Measurements from ENCODE around the gene SLC10A7. TPM values are rescaled to one million over a fixed set of nuclear protein-coding genes. Genes with fewer than 3 reads are reported as not detected.

The SLC10A7 gene
- total and polyA plus RNA-seq, 2 of the 8 experiments (the other 6 are each of a cell fraction or from before 2014, with no cell fraction given) = 2.5 to 2.9 TPM

GRCh38 chr4:146207410-146207809 is 314.3 kb downstream of the SLC10A7 start:
- Histone ChIP-seq H3K18ac (ENCODE audit: extremely low read depth, low read length) (no peak overlapping the region), H3K36me3 (ENCODE audit: control insufficient read depth in 2 of 4, insufficient read depth in 4 of 4, low read length in 3 of 4) (no peaks in the 10 kb centered on the region), H3K9me3 (ENCODE audit: insufficient read depth in 2 of 2, low read depth in 1 of 2, low read length in 1 of 2) (no peaks in the 10 kb centered on the region), H3K27ac (ENCODE audit: low read depth, low read length) (no peak overlapping the region), H3K79me2 (ENCODE audit: control insufficient read depth in 1 of 2, insufficient read depth in 2 of 2, low read length in 2 of 2) (no peaks in the 10 kb centered on the region), H3K4ac (replicated peaks; ENCODE audit: insufficient read length, low read depth, low read length) (no peak overlapping the region), H3K14ac (ENCODE audit: insufficient read length) (no peak overlapping the region), H3K56ac (replicated peaks; ENCODE audit: insufficient read length, low read depth, low read length) (no peak overlapping the region), H3K4me1 (replicated peaks in 1 of 4; ENCODE audit: control insufficient read depth in 3 of 4, insufficient read depth in 4 of 4, low read length in 3 of 4) (no peaks in the 10 kb centered on the region), H2BK12ac (ENCODE audit: low read depth, low read length) (no peak overlapping the region), H3K4me3 (ENCODE audit: extremely low read depth in 1 of 4, insufficient read depth in 2 of 4, low read depth in 3 of 4, low read length in 4 of 4) (no peak overlapping the region), H4K8ac (ENCODE audit: extremely low read depth, insufficient read depth, low read length) (no peak overlapping the region), H2BK120ac (replicated peaks; ENCODE audit: low read depth, low read length) (no peak overlapping the region), H2AK5ac (ENCODE audit: low read depth, low read length) (no peak overlapping the region), H2BK15ac (ENCODE audit: low read length) (no peak overlapping the region), H2BK20ac (ENCODE audit: low read length) (no peak overlapping the region), H3K27me3 (replicated peaks in 1 of 4; ENCODE audit: control insufficient read depth in 3 of 4, extremely low read depth in 1 of 4, insufficient read depth in 3 of 4, low read length in 3 of 4) (no peaks in the 10 kb centered on the region), H3K23me2 (ENCODE audit: low read depth, low read length) (no peaks in the 10 kb centered on the region), H4K20me1 (replicated peaks in 1 of 2; ENCODE audit: control insufficient read depth in 1 of 2, insufficient read depth in 2 of 2, low read length in 2 of 2) (no peaks in the 10 kb centered on the region), H3K23ac (ENCODE audit: insufficient read length) (no peak overlapping the region), H4K91ac (replicated peaks; ENCODE audit: insufficient read length, low read length) (no peak overlapping the region), H2AFZ (ENCODE audit: low read length) (peak overlapping the region; percentile 51; the same call in 1 of the 2 replicates), H3K79me1 (ENCODE audit: low read depth, low read length) (no peaks in the 10 kb centered on the region), H4K5ac (ENCODE audit: insufficient read length, low read depth, low read length) (no peak overlapping the region), H3K4me2 (ENCODE audit: insufficient read depth in 1 of 2, low read depth in 2 of 2, low read length in 2 of 2) (no peak overlapping the region), H2BK5ac (ENCODE audit: low read depth, low read length) (no peak overlapping the region), H3K9ac (replicated peaks in 1 of 4; ENCODE audit: extremely low read depth in 1 of 4, low read depth in 3 of 4, low read length in 3 of 4) (no peak overlapping the region)
- ChIA-PET POLR2A (ENCODE audit: partially characterized antibody) (no interaction called here), CTCF (ENCODE audit: partially characterized antibody) (interaction anchor here (0.8 kb wide), 1 partner anchor 213 kb away, joined by 3 read pairs; no protein-coding TSS in a partner anchor)
- WGBS, 2 experiments (ENCODE audit: extremely low coverage in 1 of 2, insufficient coverage in 1 of 2, insufficient read length in 1 of 2, insufficient replicate concordance in 2 of 2, low coverage in 1 of 2, low lambda C conversion rate in 2 of 2, missing lambda C conversion rate in 1 of 2) = 85% methylated on average over 5 of the region's 5 CpGs; no CpG with 5 or more reads in 1 of the 2 experiments
- DNase-seq (ENCODE audit: low read depth in 1 of 2, low spot score in 2 of 2) = no peak
- TF ChIP-seq CBX5 (IDR thresholded peaks at IDR 0.05; ENCODE audit: low read depth, low read length) (no peak), RBBP5 (IDR thresholded peaks at IDR 0.05; ENCODE audit: borderline replicate concordance, low read depth, low read length) (no peak), SIX5 (IDR thresholded peaks at IDR 0.05; ENCODE audit: low read depth, low read length) (no peak), SUZ12 (IDR thresholded peaks at IDR 0.05; ENCODE audit: low read length) (no peak), TAF7 (optimal IDR thresholded peaks at IDR 0.05; ENCODE audit: borderline replicate concordance, low read depth, low read length) (no peak), ASH2L (IDR thresholded peaks at IDR 0.05; ENCODE audit: low read length) (no peak), HDAC2 (IDR thresholded peaks at IDR 0.05; ENCODE audit: borderline replicate concordance in 1 of 2, low read depth in 2 of 2, low read length in 2 of 2) (no peak), JUN (IDR thresholded peaks at IDR 0.05; ENCODE audit: low read depth, low read length) (no peak), TEAD4 (IDR thresholded peaks at IDR 0.05; ENCODE audit: low read depth, low read length) (no peak), TBP (IDR thresholded peaks at IDR 0.05; ENCODE audit: low read depth, low read length) (no peak), CTBP2 (IDR thresholded peaks at IDR 0.05; ENCODE audit: borderline replicate concordance, insufficient read depth, insufficient read length, low read length) (no peak), BRCA1 (IDR thresholded peaks at IDR 0.05; ENCODE audit: low read depth, low read length) (no peak), CHD1 (IDR thresholded peaks at IDR 0.05; ENCODE audit: low read depth, low read length) (no peak)
- FAIRE-seq = no peak
